PC-3 (cell line): Measurements from ENCODE around the gene CIITA. TPM values are rescaled to one million over a fixed set of nuclear protein-coding genes. Genes with fewer than 3 reads are reported as not detected.

Experiments used
- ATAC-seq: fragments of 200-7000 bp; cut with Tn5 transposase; 2 replicates; pipeline ENCODE4 v1.9.1; 2020; ENCODE audit warnings: mild to moderate bottlenecking, moderate library complexity
- BruUV-seq: library from RNA; stranded (reverse); fragments of 400-500 nt; replicated peaks from 2 replicates; lab custom pipeline; 2021; lab: Mats Ljungman, UMichigan
- CTCF ChIA-PET: fragments of 300-600 bp; sonication (Branson Sonifier 250); formaldehyde crosslinking; loops from one replicate; lab custom pipeline; 2022; ENCODE audit warnings: antibody characterized with exemption; lab: Charles Lee
- POLR2A ChIA-PET: fragments of 300-600 bp; sonication (Branson Sonifier 250); formaldehyde crosslinking; loops from one replicate; lab custom pipeline; 2022; ENCODE audit warnings: antibody characterized with exemption; ENCODE audit not compliant: unreplicated experiment; lab: Charles Lee
- DNase-seq: peaks from one replicate; pipeline ENCODE4 v3.0.0-alpha.2; 2015
- H2AFZ ChIP-seq: fragments of 300-600 bp; sonication (generic); 2 replicates; pipeline ENCODE4 v1.6.0; 2016; ENCODE audit warnings: antibody characterized with exemption, low read length
- H3F3A ChIP-seq: fragments of 300-600 bp; sonication (generic); one replicate; pipeline ENCODE4 v1.6.0; 2017; ENCODE audit warnings: antibody characterized with exemption, low read length, control low read depth, mild to moderate bottlenecking; ENCODE audit not compliant: unreplicated experiment
- H3K27ac ChIP-seq: fragments of 300-600 bp; sonication (generic); 2 replicates; pipeline ENCODE4 v1.5.1; 2016; ENCODE audit warnings: mild to moderate bottlenecking, low read length
- H3K27me3 ChIP-seq: fragments of 300-600 bp; sonication (generic); 2 replicates; pipeline ENCODE4 v1.6.1; 2016; ENCODE audit warnings: low read length, mixed read lengths
- H3K36me3 ChIP-seq: fragments of 300-600 bp; sonication (generic); 2 replicates; pipeline ENCODE4 v1.6.1; 2016; ENCODE audit warnings: low read depth, mixed run types, low read length, mixed read lengths
- H3K4me1 ChIP-seq: fragments of 300-600 bp; sonication (generic); 2 replicates; pipeline ENCODE4 v1.5.1; 2016; ENCODE audit warnings: low read length; ENCODE audit not compliant: insufficient read depth
- H3K4me2 ChIP-seq: fragments of 300-600 bp; sonication (generic); 2 replicates; pipeline ENCODE4 v1.6.0; 2016; ENCODE audit warnings: low read length
- H3K4me3 ChIP-seq: fragments of 300-600 bp; sonication (generic); 2 replicates; pipeline ENCODE4 v1.5.1; 2016; ENCODE audit warnings: mild to moderate bottlenecking, low read length, mixed read lengths
- H3K79me2 ChIP-seq: fragments of 300-600 bp; sonication (generic); 2 replicates; pipeline ENCODE4 v1.6.1; 2017; ENCODE audit warnings: low read length, mixed read lengths
- H3K9ac ChIP-seq: fragments of 300-600 bp; sonication (generic); 2 replicates; pipeline ENCODE4 v1.6.0; 2016; ENCODE audit warnings: mild to moderate bottlenecking, low read length
- H3K9me2 ChIP-seq: fragments of 300-600 bp; sonication (generic); replicated peaks from 2 replicates; pipeline ENCODE4 v1.6.1; 2016; ENCODE audit warnings: mixed run types, low read length, mixed read lengths
- H3K9me3 ChIP-seq: fragments of 300-600 bp; sonication (generic); 2 replicates; pipeline ENCODE4 v1.6.1; 2016; ENCODE audit warnings: low read length, mixed read lengths
- H4K20me1 ChIP-seq: fragments of 300-600 bp; sonication (generic); 2 replicates; pipeline ENCODE4 v1.6.1; 2016; ENCODE audit warnings: low read length, mixed read lengths
- CTCF ChIP-seq: fragments of 300-600 bp; sonication (generic); conservative IDR thresholded peaks from 2 replicates; pipeline ENCODE4 v1.5.1; 2017; ENCODE audit warnings: antibody characterized with exemption, low read depth, mild to moderate bottlenecking, low read length
- EZH2 ChIP-seq: fragments of 300-600 bp; sonication (generic); IDR thresholded peaks from one replicate; pipeline ENCODE4 v1.6.1; 2017; ENCODE audit warnings: antibody characterized with exemption, mild to moderate bottlenecking, low read length; ENCODE audit not compliant: unreplicated experiment
- EZH2phosphoT487 ChIP-seq: fragments of 300-600 bp; sonication (generic); IDR thresholded peaks from 2 replicates; pipeline ENCODE4 v1.6.1; 2018; ENCODE audit warnings: mild to moderate bottlenecking, antibody characterized with exemption, low read length, borderline replicate concordance
- intact Hi-C: fragments of 100-400 bp; cut with micrococcal nuclease; formaldehyde crosslinking; loops from 2 replicates; pipeline ENCODE4 v1.9.0; 2023
- total RNA-seq: library from RNA; depleted of rRNA; stranded (reverse); fragments of >200 nt; gene quantifications from 2 replicates; pipeline ENCODE4 v1.2.3, GENCODE V29; 2014

CIITA gene
- total RNA-seq, 1 experiment from 2014 or later = not detected

GRCh38 chr16:10934325-10935107 lies 57.5 kb downstream of the CIITA start:
- no peak for ATAC-seq
- Histone ChIP-seq H3K27me3 (no peaks in the 10 kb centered on the region), H3K4me3 (no peak overlapping the region), H3K4me2 (no peak overlapping the region), H3K9me3 (no peaks in the 10 kb centered on the region), H3K9ac (no peak overlapping the region), H3K9me2 (no peaks in the 10 kb centered on the region), H2AFZ (no peak overlapping the region), H4K20me1 (no peaks in the 10 kb centered on the region), H3K27ac (no peak overlapping the region), H3K79me2 (peaks cover 43% of the 10 kb centered on the region), H3F3A (no peaks in the 10 kb centered on the region), H3K4me1 (peaks cover 4% of the 10 kb centered on the region), H3K36me3 (no peaks in the 10 kb centered on the region)
- POLR2A ChIA-PET = no interaction called here
- BruUV-seq = no TSS peak
- TF ChIP-seq EZH2phosphoT487 = no peak
- no peak for TF ChIP-seq CTCF
- no peak for TF ChIP-seq EZH2
- intact Hi-C loops = no loop called here
- CTCF ChIA-PET = no interaction called here
- no peak for DNase-seq

GRCh38 chr16:10935226-10935915 lies 58.4 kb downstream of the CIITA start:
- H3K27me3 ChIP-seq = no peaks in the 10 kb centered on the region
- no peak overlapping the region for H2AFZ ChIP-seq
- H3K4me1 ChIP-seq = peaks cover 12% of the 10 kb centered on the region
- BruUV-seq = no TSS peak
- no peaks in the 10 kb centered on the region for H3K9me2 ChIP-seq
- ChIA-PET CTCF (no interaction called here), POLR2A (no interaction called here)
- no peak for DNase-seq
- no peaks in the 10 kb centered on the region for H3F3A ChIP-seq
- H3K4me2 ChIP-seq = no peak overlapping the region
- H3K27ac ChIP-seq = no peak overlapping the region
- H3K4me3 ChIP-seq = no peak overlapping the region
- intact Hi-C loops = no loop called here
- H3K36me3 ChIP-seq = no peaks in the 10 kb centered on the region
- peaks cover 52% of the 10 kb centered on the region for H3K79me2 ChIP-seq
- H4K20me1 ChIP-seq = peaks cover 8% of the 10 kb centered on the region; the same call in 1 of the 2 replicates
- no peaks in the 10 kb centered on the region for H3K9me3 ChIP-seq
- H3K9ac ChIP-seq = no peak overlapping the region
- no peak for ATAC-seq
- TF ChIP-seq EZH2 = no peak
- no peak for TF ChIP-seq CTCF
- no peak for TF ChIP-seq EZH2phosphoT487
